Measurements from ENCODE around the gene GJB4.
A peak's percentile ranks its signal among the peaks of the same experiment; 100 is the strongest.
"Not testable (repeated sequence)": the region's sequence is repeated elsewhere in the genome, so short reads cannot be mapped to it uniquely, and the experiment has no call there.

The GJB4 gene

DNA sequence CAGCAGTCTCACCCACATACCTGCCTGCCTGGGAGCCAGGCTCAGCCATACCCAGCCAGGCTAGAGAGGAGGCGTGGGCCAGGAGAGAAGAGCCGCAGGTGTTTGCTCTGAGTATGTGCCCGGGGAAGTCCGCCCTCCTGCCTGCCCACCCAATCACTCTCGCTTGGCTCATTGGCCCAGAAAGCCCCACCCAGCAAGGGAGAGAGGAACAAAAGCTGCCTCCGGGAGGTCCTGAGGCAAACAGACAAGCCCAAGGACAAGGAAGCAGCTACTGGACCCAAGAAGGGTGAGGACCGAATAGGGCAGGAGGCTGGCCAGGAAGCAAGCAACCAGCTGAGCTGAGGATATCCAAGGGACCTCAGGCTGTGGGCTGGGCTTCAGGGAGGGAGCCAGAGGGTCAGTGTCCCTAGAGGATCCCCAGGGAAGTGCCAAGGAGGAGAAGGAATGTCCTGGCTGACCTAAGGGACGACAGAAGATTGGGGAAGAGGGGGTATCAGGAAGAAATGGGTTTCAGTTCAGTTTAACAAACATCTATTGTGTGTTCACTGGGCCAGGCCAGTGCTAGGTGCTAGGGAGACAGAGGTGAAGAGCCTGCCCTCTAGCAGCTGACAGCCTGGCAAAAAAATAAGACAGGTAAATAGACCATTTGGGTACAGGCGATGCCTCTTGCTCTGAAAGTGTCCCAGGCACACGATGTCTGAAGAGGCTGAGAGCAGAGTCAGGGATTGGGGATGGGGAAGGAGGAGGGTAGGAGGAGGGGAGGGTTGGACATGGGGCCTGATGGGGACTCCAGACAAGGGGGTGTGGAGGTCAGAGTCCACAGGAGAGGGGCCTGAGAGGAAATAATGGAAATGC is at the start of gene GJB4:
GJB4 (plus strand) TSS at position 238 of the 855 bp plus-strand sequence. CDS start 1,515 bp downstream, outside the sequence.
- DNase-seq: no peak

DNA sequence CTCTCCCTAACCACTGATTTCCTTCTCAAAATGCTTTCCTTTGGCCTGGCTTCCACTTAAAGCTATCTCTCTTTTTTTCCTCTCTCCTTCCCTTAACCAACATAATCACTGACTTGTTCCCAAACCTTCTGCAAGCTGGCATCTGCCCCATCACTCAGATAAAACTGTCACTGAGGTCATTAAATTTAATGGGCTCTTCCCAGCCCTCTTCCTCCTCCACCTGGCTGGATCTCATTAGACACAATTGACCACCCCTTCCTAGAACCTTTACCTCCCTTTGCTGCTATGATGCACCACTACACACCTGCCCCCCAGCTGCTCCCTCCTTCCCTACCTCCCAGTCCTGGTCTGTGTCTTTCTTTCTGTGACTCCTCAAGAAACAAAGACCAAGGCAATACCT is 48.7 kb upstream of the GJB4 start:
- no peak for DNase-seq

DNA sequence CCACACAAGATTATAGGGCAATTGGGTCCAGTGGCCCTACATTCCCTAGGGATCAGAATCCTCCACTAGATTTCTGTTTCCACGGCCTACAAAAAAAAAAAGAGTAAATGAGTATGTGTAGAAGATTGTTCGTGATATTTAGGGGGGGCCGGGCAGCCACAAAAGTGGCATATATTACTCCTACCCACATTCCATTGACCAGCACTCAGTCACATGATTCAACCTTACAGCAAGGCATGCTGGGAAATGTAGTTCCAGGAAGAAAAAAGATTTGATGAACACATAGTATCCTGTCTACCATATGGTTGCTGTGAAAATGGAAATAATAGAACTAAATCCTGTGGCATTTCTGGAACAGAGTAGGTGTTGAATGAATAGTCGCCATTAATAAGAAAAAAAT is 48.1 kb upstream of the GJB4 start:
- no peak for DNase-seq

DNA sequence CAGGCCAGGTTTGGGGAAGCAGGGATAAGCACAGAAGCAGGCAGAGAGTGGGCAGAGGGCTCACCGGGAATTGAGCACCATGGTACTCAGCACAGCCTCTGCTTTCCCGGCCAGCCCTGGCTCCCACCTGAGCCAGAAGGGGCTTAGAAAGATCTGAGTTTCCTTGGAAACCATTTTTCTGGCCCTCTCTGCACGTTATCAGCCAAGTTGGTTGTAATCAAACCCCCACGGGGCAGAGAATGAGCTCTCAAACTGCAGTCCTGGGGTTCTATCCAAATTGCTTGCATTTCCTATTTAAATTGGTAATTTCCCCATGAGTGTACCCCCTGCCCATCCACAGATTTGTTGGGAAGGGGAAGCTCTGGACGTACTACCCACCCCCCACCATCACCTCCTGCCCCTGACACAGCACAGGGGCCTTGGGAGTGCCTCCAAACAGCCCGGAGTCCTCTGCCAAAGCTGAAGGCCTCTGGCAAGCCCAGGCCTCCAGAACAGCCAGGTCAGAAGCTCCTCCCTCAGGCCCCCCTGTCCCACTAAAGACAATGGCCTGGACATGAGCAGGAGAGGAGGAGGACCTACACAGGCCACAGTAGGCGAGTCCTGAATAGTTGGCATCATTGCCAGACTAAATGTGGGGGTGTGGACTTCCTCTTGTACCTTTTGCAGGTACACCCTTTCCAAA is 47.4 kb upstream of the GJB4 start:
- DNase-seq: peak in 5 of 51 donors; percentile 2 to 24 (median 10)

DNA sequence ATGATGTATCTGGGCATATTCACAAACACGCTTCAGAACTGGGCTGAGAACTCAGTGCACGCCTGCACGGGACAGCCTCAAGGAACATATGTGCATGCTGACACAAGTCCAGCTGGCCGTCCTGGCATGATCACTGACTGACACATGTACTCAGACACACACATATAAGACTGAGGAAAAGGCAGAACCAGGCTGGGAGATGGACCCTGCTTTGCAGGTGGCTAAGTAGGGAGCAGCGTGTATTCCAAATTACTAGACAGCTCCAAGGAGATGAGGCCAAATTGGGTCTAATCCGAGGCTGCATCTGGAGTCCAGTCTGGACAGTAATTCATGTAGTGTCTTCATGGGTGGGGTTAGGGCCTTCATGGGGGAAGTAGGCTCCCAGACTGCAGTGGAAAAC is 46.1 kb upstream of the GJB4 start:
- no peak for DNase-seq

DNA sequence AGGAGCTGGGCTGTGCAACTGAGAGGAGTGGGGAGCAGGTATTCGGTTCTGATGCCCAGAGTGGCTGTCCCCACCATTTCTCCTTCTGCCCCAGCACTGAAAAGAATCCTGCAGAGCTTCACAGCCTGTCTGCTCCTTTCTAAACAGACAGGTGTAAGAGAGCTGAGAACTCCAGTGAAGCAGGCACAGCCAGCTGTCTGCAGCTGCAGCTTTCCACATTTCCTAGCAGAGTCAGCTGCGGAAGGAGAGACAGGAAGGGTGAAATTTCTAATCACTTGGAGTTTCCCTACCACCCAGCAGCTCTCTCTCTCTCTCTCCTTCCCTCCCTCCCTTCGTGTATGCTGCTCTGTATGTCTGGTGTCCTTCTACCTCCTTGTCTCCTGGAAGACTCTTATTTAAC is 45.2 kb upstream of the GJB4 start:
- no peak for DNase-seq

DNA sequence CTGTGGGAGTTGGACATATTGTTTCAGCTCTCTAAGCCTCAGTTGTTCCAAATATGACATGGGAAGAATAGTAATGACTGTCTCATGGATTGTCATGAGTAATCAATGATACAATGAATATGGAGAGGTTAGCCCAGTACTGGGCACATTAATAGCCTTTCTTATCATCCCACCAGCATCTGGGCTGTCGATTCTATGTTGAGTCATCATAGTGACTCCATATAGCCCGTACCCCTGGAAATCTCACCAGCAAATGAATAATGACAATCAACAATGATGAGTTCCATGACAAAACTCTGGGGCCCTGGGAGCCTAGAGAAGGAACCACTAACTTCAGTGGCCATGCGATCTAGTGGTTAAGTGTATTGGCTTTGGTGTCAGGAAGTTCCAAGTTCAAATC is 44.4 kb upstream of the GJB4 start:
- DNase-seq: no peak

DNA sequence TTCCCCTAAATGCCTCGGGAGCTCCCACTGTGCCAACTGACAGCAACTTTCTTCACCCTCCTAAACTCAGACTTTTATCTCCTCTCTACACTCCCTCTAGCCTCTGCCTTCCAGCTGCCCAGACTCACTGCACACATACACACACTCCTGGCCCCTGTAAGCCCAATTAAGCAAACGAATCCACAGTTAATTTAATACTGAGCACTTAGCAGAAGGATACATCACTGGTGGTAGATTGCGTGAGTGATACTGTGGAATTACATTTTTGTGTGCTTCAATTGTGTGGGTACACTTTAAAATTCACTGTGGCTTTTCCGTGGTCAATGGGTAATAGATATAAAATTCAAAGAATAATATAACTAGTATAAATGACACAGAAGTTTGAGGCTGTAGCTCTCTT is 38.3 kb upstream of the GJB4 start:
- no peak for DNase-seq

DNA sequence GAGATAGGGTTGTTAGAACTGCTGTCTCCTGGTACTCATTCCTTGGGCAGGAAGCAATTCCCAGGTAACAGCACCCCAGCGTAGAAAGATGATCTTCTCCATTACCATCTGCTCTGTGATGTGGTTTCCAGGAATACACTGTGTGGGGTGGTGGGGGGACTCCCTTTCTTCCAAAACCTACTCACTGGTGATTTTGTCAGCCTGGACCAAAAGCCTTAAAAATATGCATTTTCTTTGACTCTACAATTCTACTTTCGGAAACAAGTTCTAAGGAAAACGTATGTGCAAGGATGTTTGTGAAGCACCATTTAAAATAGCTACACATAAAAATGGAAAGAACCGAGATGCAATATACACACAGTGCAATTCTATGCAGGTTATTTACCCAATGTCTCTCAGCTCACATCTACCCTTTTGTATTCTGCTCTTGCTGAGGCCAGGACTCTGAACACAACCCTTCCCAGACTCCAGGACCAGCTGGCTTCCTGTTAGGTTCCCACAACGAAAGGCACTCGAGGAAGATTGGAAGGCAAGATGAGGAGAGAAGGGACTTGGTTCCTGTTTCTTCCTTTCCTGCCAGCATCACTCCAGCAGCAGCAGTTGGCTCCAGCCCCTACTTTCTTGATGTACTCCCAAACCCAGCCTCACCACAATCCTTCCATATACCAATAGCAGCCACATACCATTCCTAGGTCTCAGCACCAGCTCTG is 37.7 kb upstream of the GJB4 start:
- DNase-seq: no peak

DNA sequence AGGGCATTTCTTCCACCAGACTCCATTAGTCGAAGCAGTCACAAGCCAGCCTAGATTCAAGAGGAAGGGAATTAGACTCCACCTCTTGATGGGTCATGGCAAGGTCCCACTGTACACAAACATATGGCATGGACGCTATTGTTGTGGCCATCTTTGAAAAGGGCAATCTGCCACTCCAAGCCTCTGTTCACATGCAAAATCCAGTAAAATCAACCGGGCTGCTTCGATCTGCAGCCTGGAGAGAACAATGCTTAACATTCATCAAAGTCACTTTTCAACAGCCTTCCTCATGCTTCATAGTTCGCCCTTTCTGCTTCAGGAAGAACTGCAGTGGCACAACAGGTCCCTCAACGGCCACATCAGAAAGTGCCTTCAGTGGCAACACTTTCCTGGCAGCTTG is 32.7 kb upstream of the GJB4 start:
- DNase-seq: no peak

DNA sequence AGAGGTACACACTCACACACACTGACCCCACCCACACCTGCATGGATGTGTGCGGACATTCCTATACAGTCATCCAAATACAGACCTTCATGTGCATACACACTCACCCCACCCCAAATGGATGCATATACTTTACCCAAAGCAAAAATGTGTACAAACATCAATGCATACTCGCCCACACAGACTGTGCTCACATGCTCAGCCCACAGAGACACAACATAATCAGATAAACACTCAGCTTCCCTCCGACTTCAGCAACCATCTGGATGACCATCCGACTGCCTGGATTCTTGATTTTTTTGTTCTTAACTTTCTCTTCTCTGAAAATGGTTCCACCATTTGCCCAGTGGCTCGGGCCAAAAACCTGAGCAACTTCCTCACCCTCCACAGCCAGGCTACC is 29.1 kb upstream of the GJB4 start:
- DNase-seq: no peak

DNA sequence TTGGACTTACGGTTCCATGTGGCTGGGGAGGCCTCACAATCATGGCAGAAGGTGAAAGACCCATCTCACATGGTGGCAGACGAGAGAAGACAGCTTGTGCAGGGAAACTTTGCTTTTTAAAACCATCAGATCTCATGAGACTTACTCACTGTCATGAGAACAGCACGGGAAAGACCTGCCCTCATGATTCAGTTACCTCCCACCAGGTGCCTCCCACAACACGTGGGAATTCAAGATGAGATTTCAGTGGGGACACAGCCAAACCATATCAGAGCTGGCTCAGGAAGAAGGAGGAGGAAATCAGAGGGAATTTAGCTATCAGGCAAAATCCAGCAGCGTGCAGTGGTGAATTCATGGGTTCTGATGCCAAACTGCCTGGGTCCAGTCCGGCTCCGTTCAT is 26.7 kb upstream of the GJB4 start:
- DNase-seq: peak in 1 of 51 donors; percentile 26

DNA sequence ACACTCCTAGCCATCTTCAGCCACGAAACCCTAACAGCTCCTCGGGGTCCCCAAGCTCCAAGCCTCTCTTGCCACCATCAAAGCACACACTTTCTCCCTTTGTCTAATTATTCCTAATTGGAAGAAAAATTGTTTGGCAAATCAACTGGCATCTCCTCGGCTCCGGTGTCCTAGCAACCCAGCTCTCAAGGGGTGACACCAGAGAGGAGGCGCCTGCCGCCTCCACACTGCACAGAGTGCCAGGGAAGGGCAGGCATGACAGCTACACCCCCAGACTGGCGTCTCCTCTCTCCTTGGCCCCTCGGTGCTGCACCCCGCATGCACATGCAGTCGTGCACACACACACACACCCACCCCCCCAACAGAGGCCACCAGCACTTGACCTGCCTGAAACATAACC is 22.8 kb upstream of the GJB4 start:
- DNase-seq: peak in 13 of 51 donors; percentile 4 to 79 (median 20)

DNA sequence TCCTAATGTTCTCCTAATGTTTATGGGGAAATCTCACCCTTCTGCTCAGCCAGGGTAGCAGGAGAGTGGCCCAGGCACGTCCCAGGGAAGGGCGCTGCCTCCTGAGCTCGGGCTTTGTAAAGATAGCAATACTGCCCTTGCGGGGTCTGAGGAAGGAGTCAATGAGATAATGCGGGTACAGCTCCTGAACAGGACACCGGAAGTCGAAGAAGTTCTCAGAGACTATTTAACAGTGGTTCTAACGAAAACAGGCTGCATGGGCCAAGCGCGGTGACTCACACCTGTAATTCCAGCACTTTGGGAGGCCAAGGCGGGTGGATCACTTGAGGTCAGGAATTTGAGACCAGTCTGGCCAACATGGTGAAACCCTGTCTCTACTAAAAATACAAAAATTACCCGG is 22.3 kb upstream of the GJB4 start:
- not testable (repeated sequence) for DNase-seq

DNA sequence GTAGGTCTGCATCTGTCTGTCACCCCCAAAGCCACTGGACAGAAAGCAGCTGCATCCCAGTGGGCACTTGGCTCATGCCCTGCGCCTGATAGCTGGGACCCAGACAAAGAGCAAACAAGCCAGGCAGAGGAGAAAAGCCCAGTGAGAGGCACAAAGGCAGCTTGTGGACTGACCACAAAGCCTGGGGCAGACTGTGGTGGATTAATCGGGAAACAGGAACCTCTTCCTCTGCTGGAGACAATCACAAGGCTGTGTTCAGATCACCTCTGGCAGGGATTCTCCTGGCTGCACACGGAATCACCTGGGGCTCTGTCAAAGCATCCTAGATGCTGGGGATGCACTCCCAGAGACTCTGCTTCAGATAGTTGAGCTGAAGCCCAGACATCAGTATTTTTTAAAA is 19.9 kb upstream of the GJB4 start:
- DNase-seq: peak in 2 of 51 donors; percentile 12

DNA sequence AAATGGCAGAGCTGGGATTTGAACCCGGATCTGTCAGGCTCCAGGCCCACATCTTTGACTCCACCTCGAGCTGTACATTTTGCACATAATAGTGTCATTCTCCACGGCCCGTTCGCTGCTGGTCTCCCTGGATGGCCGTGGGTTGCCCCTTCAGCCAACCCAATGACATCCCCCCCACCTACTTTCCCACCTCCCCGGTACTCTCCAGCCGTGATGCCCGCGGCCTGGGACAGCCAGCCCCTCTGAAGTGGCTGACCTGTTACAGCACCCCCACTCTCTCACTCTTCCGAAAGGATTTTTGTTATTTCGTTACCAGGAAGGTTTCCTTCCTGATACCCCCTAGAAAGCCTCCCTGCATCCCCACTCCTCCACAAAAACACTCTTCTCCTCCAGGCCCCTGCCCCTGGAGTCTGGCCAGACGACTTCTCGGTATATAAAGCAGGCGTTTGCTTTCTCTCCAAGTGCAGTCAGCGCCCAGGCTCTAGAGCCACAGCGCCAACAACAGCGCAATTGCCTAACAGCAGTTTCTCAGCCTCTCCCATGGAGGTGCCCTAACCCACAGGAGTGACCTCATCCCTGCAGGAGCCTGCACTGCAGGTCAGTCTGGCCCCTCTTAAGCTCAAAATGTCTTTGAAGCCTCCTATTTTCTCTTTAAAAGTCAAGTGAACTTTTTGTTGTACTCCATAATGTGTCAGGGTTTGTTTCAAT is 19.2 kb upstream of the GJB4 start:
- DNase-seq: peak in 1 of 51 donors; percentile 29

DNA sequence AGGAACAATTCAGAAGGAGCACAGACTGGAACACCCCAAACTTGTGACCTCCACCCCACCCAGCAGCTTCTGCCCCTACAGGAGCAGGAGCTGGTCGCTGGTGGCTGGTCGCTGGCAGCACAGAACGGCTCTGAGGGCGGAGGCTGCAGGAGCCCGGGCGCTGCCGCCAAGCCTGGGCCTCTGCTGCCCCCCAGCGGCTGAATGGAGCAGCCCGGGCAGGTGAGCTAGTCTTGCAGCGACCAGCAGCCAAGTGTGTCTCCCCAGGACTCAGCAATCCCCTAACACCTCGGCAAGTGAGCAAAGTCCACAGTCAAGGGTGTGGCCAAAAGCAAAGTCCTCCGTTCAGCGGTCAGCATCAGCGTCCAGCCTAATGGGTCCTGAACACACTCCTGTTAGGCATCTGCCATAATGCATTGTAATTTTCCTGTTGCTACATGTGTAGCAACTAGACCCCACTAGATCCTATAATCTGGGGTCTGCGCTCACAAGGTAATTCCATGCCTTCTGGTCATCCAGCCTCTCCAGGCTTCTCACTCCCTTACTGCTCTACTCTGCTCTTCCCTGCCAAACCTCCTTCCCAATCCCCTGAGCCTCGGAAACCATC is 16.8 kb upstream of the GJB4 start:
- DNase-seq: peak in 50 of 51 donors; percentile 5 to 87 (median 55)

DNA sequence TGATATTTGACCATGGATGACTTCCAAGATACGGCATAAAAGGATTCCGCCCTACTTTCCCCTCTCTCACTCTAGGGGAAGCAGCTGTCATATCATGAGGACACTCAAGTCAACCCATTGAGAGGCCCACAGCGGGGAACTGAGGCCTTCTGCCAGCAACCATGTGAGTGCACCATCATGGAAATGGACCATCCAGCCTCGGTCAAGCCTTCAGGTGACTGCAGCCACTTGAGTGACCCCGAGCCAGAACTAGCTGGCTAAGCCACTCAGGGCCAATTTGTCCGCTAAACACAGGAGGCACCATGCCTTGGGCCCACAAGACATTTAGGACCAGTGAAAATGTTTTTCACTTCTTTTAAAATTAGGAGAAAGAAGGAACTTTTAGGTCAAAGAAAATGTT is 15.8 kb upstream of the GJB4 start:
- DNase-seq: no peak

DNA sequence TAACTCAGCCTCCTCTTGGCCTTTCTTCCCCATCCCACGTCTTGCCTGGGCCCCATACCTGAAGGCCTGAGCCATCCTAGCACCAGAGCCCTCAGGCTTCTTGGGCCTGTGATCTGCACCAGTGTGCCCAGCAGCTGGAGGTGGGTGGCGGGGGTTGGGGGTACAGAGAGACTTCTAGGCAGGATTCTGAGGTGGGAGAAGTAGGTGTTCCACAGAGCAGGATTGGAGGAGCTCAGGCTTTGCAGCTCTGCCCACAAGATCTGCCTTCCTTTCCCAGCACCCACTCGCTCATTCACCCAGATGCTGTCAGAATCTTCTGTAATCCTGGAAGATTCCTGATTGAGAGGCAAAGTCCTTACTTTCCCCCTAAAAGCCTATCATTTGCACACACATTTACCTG is 14.7 kb upstream of the GJB4 start:
- DNase-seq: peak in 1 of 51 donors; percentile 34

DNA sequence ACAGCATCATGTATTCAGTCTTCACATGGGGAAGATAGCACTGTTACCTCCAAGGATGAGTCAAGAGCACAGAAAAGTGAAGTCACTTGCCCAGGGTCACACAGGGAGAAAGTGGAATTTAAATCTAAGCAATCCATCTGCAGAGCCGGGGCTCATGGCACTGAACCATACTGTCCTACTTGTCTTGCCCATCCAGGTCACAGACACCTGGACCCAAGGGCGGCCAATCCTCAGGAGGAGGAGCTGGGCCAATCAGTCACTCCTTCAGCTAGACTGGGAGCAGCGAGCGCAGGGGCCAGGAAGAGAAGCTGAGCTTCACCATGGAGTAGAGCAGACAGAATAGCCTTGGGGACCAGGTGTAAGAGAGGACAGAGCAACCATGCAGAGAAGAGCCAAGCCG is 13.9 kb upstream of the GJB4 start:
- no peak for DNase-seq

DNA sequence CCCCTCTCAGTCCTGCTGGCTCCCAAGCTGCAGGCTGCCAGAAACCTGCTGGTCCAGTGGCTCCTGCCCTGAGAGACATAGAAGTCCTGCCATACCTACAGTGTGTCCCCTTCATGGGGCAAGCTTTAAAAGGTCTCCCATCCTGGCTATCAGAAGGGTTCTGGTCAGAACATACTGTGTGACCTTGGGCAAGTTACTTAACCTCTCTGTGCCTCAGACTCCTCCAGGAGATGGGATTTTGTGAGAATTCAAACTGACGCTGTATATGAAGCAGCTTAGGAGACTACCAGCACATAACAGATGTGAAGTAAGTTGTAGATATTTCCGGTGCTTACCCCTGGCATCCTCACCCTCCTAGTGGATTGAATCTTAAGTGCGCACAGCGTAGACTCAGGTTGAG is 13.4 kb upstream of the GJB4 start:
- DNase-seq: no peak

Data from hypothalamus (tissue), 51 donors.